Kidney (tissue), 14 donors: ENCODE data around the gene HLF. TPM values are rescaled to one million over a fixed set of nuclear protein-coding genes. Genes with fewer than 3 reads are reported as not detected.

Experiments used
- DNase-seq, 5 donors: peaks; one replicate each; pipeline ENCODE4 v3.0.0-alpha.2; 2013 to 2020
- FAIRE-seq: peaks from 2 replicates; lab custom pipeline; 2012; peaks lifted over from hg19 to GRCh38; lab: Jason Lieb, UNC
- H3K27ac ChIP-seq, 2 donors: one replicate each; pipeline ENCODE4 v1.7.0; 2013; ENCODE audit warnings: low read depth in 2 of 2, low read length in 2 of 2, inconsistent platforms in 1 of 2
- H3K27me3 ChIP-seq: one replicate; pipeline ENCODE4 v1.7.1; 2013; ENCODE audit warnings: low read length, inconsistent platforms; ENCODE audit not compliant: control insufficient read depth, insufficient read depth
- H3K36me3 ChIP-seq, 3 donors: one replicate each; pipeline versions ENCODE4 v1.7.0 to v1.7.1; 2013; ENCODE audit warnings: low read length in 3 of 3, control low read depth in 1 of 3, inconsistent platforms in 1 of 3; ENCODE audit not compliant: insufficient read depth in 3 of 3, control insufficient read depth in 2 of 3
- H3K4me1 ChIP-seq, 3 donors: one replicate each; pipeline versions ENCODE4 v1.7.0 to v1.7.1; 2013; ENCODE audit warnings: low read length in 3 of 3, inconsistent platforms in 1 of 3, low read depth in 1 of 3; ENCODE audit not compliant: control insufficient read depth in 2 of 3, insufficient read depth in 2 of 3
- H3K4me3 ChIP-seq, 3 donors: one replicate each; pipeline versions ENCODE4 v1.7.0 to v1.8.1; 2013; ENCODE audit warnings: low read length in 3 of 3, control low read depth in 1 of 3, inconsistent platforms in 1 of 3
- H3K9ac ChIP-seq, 3 donors: one replicate each; pipeline versions ENCODE4 v1.7.0 to v1.7.1; 2013; ENCODE audit warnings: low read length in 3 of 3, control low read depth in 1 of 3, inconsistent platforms in 1 of 3
- H3K9me3 ChIP-seq, 3 donors: one replicate each; pipeline versions ENCODE4 v1.7.0 to v1.7.1; 2013; ENCODE audit warnings: low read length in 3 of 3, control low read depth in 1 of 3, inconsistent platforms in 1 of 3; ENCODE audit not compliant: control insufficient read depth in 2 of 3, insufficient read depth in 1 of 3
- intact Hi-C: fragments of 100-400 bp; cut with DNase I; formaldehyde crosslinking; loops from one replicate; pipeline ENCODE4 v1.11.1; 2022
- polyA plus RNA-seq: library from polyadenylated mRNA; stranded (reverse); fragments of 350-450 nt; fragmentation: Illumina TruSeq; extraction: RNeasy Lipid Tissue Mini Kit (QIAGEN cat#74804); gene quantifications from one replicate; pipeline ENCODE4 v1.2.3, GENCODE V29; 2014; ENCODE audit warnings: low read depth, low replicate concordance; ENCODE audit not compliant: insufficient read depth
- total RNA-seq: library from RNA; stranded (reverse); fragmentation: NEBNext Ultra II Directional; extraction: Animal tissue kit (Norgen Biotek cat#: 25700); gene quantifications from one replicate; pipeline ENCODE4 v1.2.1, GENCODE V29; 2021
- TF ChIP-seq, protein P1 (sequence below): IDR thresholded peaks from 3 replicates; pipeline ENCODE4 v1.5.1; 2012; ENCODE audit warnings: mild to moderate bottlenecking, moderate library complexity, borderline replicate concordance; ENCODE audit not compliant: insufficient read depth; ENCODE audit errors: extremely low read depth
- donor health status: control.
- donor health status: control.
- donor health status: control.
- donor health status: control.
- donor health status: control.
- donor health status: DM: yes; HTN: yes; CAD: no.
- donor health status: Normal renal cell carcinoma (clear cell type).

Gene HLF
- total and polyA plus RNA-seq, 2 donors from 2014 or later, result 9.1 to 38.4 TPM

DNA sequence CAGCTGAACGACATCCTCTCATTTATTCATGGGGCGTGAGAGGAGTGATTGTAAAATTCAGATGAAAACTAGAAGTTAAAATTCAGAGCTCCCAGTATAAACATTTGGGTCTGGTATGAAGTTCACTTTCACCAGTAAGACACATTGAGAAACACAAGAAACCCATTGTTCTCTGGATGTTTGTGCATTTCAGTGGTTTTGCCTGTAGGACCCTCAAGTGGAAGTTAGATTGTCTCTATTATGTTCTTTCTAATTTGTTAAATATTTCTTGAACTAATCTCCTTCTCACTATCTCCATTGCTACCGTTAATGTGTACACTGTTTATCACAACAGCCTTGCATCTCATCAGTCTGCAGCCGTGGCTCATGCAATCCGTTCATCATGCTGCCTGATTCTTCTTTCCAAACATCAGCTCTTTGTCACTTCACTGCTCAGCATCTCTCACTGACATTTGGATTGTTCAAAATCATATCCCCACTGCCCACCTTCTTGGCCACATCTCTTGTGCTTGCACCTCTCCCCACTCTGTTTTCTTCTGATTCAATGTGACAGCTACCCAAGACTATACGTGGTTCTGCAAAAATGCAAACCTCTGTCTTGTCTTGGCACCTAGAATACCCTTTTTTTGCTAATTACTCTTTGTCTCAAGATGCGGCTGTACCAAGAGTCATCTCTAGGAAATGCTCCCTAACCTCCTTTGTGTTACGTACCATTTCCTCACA is 49.5 kb downstream of the HLF start:
- intact Hi-C loops, result no loop called here
- TF ChIP-seq, protein P1, sequence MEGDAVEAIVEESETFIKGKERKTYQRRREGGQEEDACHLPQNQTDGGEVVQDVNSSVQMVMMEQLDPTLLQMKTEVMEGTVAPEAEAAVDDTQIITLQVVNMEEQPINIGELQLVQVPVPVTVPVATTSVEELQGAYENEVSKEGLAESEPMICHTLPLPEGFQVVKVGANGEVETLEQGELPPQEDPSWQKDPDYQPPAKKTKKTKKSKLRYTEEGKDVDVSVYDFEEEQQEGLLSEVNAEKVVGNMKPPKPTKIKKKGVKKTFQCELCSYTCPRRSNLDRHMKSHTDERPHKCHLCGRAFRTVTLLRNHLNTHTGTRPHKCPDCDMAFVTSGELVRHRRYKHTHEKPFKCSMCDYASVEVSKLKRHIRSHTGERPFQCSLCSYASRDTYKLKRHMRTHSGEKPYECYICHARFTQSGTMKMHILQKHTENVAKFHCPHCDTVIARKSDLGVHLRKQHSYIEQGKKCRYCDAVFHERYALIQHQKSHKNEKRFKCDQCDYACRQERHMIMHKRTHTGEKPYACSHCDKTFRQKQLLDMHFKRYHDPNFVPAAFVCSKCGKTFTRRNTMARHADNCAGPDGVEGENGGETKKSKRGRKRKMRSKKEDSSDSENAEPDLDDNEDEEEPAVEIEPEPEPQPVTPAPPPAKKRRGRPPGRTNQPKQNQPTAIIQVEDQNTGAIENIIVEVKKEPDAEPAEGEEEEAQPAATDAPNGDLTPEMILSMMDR, result no peak
- H3K4me3 ChIP-seq, result no peak overlapping the region
- peaks cover 0 to 4% (median 0%) of the 10 kb centered on the region in 3 donors for H3K4me1 ChIP-seq
- DNase-seq, result no peak
- no peak for FAIRE-seq
- no peaks in the 10 kb centered on the region for H3K27me3 ChIP-seq
- peaks cover 0 to 47% (median 6%) of the 10 kb centered on the region in 3 donors for H3K36me3 ChIP-seq
- H3K9me3 ChIP-seq, result no peaks in the 10 kb centered on the region
- H3K27ac ChIP-seq, result no peak overlapping the region
- H3K9ac ChIP-seq, result no peak overlapping the region

DNA sequence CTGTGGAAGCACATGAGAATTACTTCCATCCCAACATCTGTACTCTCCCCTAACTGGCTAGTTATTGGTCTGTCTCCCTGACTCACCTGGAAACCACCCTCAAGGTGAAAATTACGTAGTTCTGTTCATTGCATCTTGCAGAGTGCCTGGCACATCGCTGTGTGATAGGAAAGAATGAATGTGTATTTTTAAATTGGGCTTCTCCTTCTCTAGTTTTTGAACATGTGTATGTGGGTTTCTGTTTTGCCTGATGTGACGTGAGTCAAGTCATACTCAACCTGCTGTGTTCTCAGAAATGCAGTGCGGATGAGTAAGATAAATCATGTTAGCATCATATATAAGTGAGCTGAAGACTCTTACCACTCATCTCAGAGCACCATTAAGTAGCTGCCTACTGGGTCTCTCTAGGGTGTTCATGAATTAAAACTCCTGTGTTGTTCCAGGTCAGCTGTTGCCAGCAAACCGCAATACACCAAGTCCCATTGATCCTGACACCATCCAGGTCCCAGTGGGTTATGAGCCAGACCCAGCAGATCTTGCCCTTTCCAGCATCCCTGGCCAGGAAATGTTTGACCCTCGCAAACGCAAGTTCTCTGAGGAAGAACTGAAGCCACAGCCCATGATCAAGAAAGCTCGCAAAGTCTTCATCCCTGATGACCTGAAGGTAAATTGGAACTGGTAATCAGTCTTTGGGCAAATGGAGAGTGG is 50.2 kb downstream of the HLF start:
- no peak overlapping the region for H3K27ac ChIP-seq
- no peaks in the 10 kb centered on the region for H3K27me3 ChIP-seq
- no peak for DNase-seq
- H3K4me1 ChIP-seq, result peaks cover 0 to 4% (median 0%) of the 10 kb centered on the region in 3 donors
- H3K9me3 ChIP-seq, result no peaks in the 10 kb centered on the region
- peaks cover 0 to 50% (median 6%) of the 10 kb centered on the region in 3 donors for H3K36me3 ChIP-seq
- no peak overlapping the region for H3K9ac ChIP-seq
- no peak for FAIRE-seq
- TF ChIP-seq, protein P1, result no peak
- no peak overlapping the region for H3K4me3 ChIP-seq
- intact Hi-C loops, result no loop called here

DNA sequence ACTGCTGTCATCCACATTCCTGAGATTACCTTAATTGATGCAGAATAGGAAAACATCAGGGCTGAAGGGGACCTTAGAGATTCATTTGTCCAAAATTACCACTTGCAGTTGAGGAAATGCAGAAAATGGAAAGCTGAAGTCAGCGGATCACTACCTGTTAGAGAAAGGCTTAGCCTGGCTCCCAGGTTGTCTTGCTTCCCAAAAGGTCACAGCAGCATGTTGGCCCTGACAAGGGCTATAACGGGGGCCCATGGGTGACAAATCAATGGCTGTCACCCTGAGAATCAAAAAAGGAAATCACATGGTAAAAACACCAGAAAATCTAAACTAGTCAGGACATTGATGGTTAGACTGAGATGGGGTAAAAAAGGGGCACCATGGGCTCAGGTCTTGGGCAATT is 51.7 kb downstream of the HLF start:
- intact Hi-C loops, result no loop called here
- TF ChIP-seq, protein P1, result no peak
- no peaks in the 10 kb centered on the region for H3K9me3 ChIP-seq
- FAIRE-seq (no peak), DNase-seq (no peak)
- H3K27ac ChIP-seq, result no peak overlapping the region
- peaks cover 0 to 63% (median 10%) of the 10 kb centered on the region in 3 donors for H3K36me3 ChIP-seq
- no peak overlapping the region for H3K9ac ChIP-seq
- no peaks in the 10 kb centered on the region for H3K27me3 ChIP-seq
- H3K4me1 ChIP-seq, result peaks cover 0 to 4% (median 0%) of the 10 kb centered on the region in 3 donors
- H3K4me3 ChIP-seq, result no peak overlapping the region
